ENCODE data around the gene ATP6V0A1.
"Not testable (repeated sequence)": the region's sequence is repeated elsewhere in the genome, so short reads cannot be mapped to it uniquely, and the experiment has no call there.

The ATP6V0A1 gene

GRCh38 chr17:42537826-42538451, 79.3 kb downstream of the ATP6V0A1 start:
- Histone ChIP-seq H3K27me3 (ENCODE audit: control insufficient read depth in 2 of 2, insufficient read depth in 2 of 2, low read length in 2 of 2) (no peaks in the 10 kb centered on the region), H3K9ac (ENCODE audit: low read depth in 1 of 2, low read length in 2 of 2) (no peak overlapping the region), H3K36me3 (ENCODE audit: control insufficient read depth in 2 of 2, insufficient read depth in 2 of 2, low read length in 2 of 2) (peaks cover 13 to 19% of the 10 kb centered on the region in 2 donors), H3K27ac (ENCODE audit: low read depth in 2 of 2, low read length in 2 of 2) (no peak overlapping the region), H3K4me1 (ENCODE audit: control insufficient read depth in 2 of 2, insufficient read depth in 2 of 2, low read length in 2 of 2) (peaks cover 13 to 30% of the 10 kb centered on the region in 2 donors), H3K4me3 (ENCODE audit: low read length in 2 of 2) (no peak overlapping the region), H3K9me3 (ENCODE audit: control insufficient read depth in 2 of 2, low read length in 2 of 2) (no peaks in the 10 kb centered on the region)

- Histone ChIP-seq H3K9me3 (ENCODE audit: control insufficient read depth in 2 of 2, low read length in 2 of 2) (no peaks in the 10 kb centered on the region), H3K27me3 (ENCODE audit: control insufficient read depth in 2 of 2, insufficient read depth in 2 of 2, low read length in 2 of 2) (no peaks in the 10 kb centered on the region), H3K27ac (ENCODE audit: low read depth in 2 of 2, low read length in 2 of 2) (no peak overlapping the region), H3K36me3 (ENCODE audit: control insufficient read depth in 2 of 2, insufficient read depth in 2 of 2, low read length in 2 of 2) (peaks cover 17 to 20% of the 10 kb centered on the region in 2 donors), H3K4me3 (ENCODE audit: low read length in 2 of 2) (no peak overlapping the region), H3K4me1 (ENCODE audit: control insufficient read depth in 2 of 2, insufficient read depth in 2 of 2, low read length in 2 of 2) (peaks cover 13 to 30% of the 10 kb centered on the region in 2 donors), H3K9ac (ENCODE audit: low read depth in 1 of 2, low read length in 2 of 2) (no peak overlapping the region)
Observed at GRCh38 chr17:42538482-42538881, 79.8 kb downstream of the ATP6V0A1 start.

- not testable (repeated sequence) for H3K27me3 ChIP-seq (ENCODE audit: control insufficient read depth in 2 of 2, insufficient read depth in 2 of 2, low read length in 2 of 2); H3K9me3 ChIP-seq (ENCODE audit: control insufficient read depth in 2 of 2, low read length in 2 of 2); H3K9ac ChIP-seq (ENCODE audit: low read depth in 1 of 2, low read length in 2 of 2)
- peaks cover 13 to 26% of the 10 kb centered on the region in 2 donors for H3K4me1 ChIP-seq (ENCODE audit: control insufficient read depth in 2 of 2, insufficient read depth in 2 of 2, low read length in 2 of 2)
- peaks cover 23% of the 10 kb centered on the region in 2 donors for H3K36me3 ChIP-seq (ENCODE audit: control insufficient read depth in 2 of 2, insufficient read depth in 2 of 2, low read length in 2 of 2)
- H3K27ac ChIP-seq (ENCODE audit: low read depth in 2 of 2, low read length in 2 of 2), result peak overlapping the region; percentile 80 to 90
- peak overlapping the region in 1 of 2 donors; percentile 23 for H3K4me3 ChIP-seq (ENCODE audit: low read length in 2 of 2)
Observed at GRCh38 chr17:42540558-42540957, 81.9 kb downstream of the ATP6V0A1 start.

GRCh38 chr17:42541041-42541833, 82.6 kb downstream of the ATP6V0A1 start:
- Histone ChIP-seq H3K27me3 (ENCODE audit: control insufficient read depth in 2 of 2, insufficient read depth in 2 of 2, low read length in 2 of 2) (no peaks in the 10 kb centered on the region), H3K36me3 (ENCODE audit: control insufficient read depth in 2 of 2, insufficient read depth in 2 of 2, low read length in 2 of 2) (peaks cover 23% of the 10 kb centered on the region in 2 donors), H3K9ac (ENCODE audit: low read depth in 1 of 2, low read length in 2 of 2) (peak overlapping the region; percentile 52 to 54), H3K4me1 (ENCODE audit: control insufficient read depth in 2 of 2, insufficient read depth in 2 of 2, low read length in 2 of 2) (peaks cover 13 to 22% of the 10 kb centered on the region in 2 donors), H3K4me3 (ENCODE audit: low read length in 2 of 2) (peak overlapping the region in 1 of 2 donors; percentile 23), H3K9me3 (ENCODE audit: control insufficient read depth in 2 of 2, low read length in 2 of 2) (no peaks in the 10 kb centered on the region), H3K27ac (ENCODE audit: low read depth in 2 of 2, low read length in 2 of 2) (peak overlapping the region; percentile 80 to 90)

- no peak overlapping the region for H3K9ac ChIP-seq (ENCODE audit: low read depth in 1 of 2, low read length in 2 of 2)
- H3K9me3 ChIP-seq (ENCODE audit: control insufficient read depth in 2 of 2, low read length in 2 of 2), result no peaks in the 10 kb centered on the region
- H3K36me3 ChIP-seq (ENCODE audit: control insufficient read depth in 2 of 2, insufficient read depth in 2 of 2, low read length in 2 of 2), result peaks cover 19% of the 10 kb centered on the region in 2 donors
- no peaks in the 10 kb centered on the region for H3K27me3 ChIP-seq (ENCODE audit: control insufficient read depth in 2 of 2, insufficient read depth in 2 of 2, low read length in 2 of 2)
- no peak overlapping the region for H3K4me3 ChIP-seq (ENCODE audit: low read length in 2 of 2)
- no peak overlapping the region for H3K27ac ChIP-seq (ENCODE audit: low read depth in 2 of 2, low read length in 2 of 2)
- H3K4me1 ChIP-seq (ENCODE audit: control insufficient read depth in 2 of 2, insufficient read depth in 2 of 2, low read length in 2 of 2), result peaks cover 10 to 16% of the 10 kb centered on the region in 2 donors
Observed at GRCh38 chr17:42543190-42544079, 84.8 kb downstream of the ATP6V0A1 start.

- Histone ChIP-seq H3K4me3 (ENCODE audit: low read length in 2 of 2) (no peak overlapping the region), H3K27me3 (ENCODE audit: control insufficient read depth in 2 of 2, insufficient read depth in 2 of 2, low read length in 2 of 2) (no peaks in the 10 kb centered on the region), H3K36me3 (ENCODE audit: control insufficient read depth in 2 of 2, insufficient read depth in 2 of 2, low read length in 2 of 2) (peaks cover 10 to 17% of the 10 kb centered on the region in 2 donors), H3K9me3 (ENCODE audit: control insufficient read depth in 2 of 2, low read length in 2 of 2) (no peaks in the 10 kb centered on the region), H3K27ac (ENCODE audit: low read depth in 2 of 2, low read length in 2 of 2) (no peak overlapping the region), H3K9ac (ENCODE audit: low read depth in 1 of 2, low read length in 2 of 2) (no peak overlapping the region), H3K4me1 (ENCODE audit: control insufficient read depth in 2 of 2, insufficient read depth in 2 of 2, low read length in 2 of 2) (peaks cover 14 to 22% of the 10 kb centered on the region in 2 donors)
Observed at GRCh38 chr17:42544874-42545283, 86.2 kb downstream of the ATP6V0A1 start.

- not testable (repeated sequence) for H3K4me3 ChIP-seq (ENCODE audit: low read length in 2 of 2); H3K9me3 ChIP-seq (ENCODE audit: control insufficient read depth in 2 of 2, low read length in 2 of 2); H3K27me3 ChIP-seq (ENCODE audit: control insufficient read depth in 2 of 2, insufficient read depth in 2 of 2, low read length in 2 of 2); H3K9ac ChIP-seq (ENCODE audit: low read depth in 1 of 2, low read length in 2 of 2); H3K27ac ChIP-seq (ENCODE audit: low read depth in 2 of 2, low read length in 2 of 2)
- peaks cover 8 to 16% of the 10 kb centered on the region in 2 donors for H3K36me3 ChIP-seq (ENCODE audit: control insufficient read depth in 2 of 2, insufficient read depth in 2 of 2, low read length in 2 of 2)
- H3K4me1 ChIP-seq (ENCODE audit: control insufficient read depth in 2 of 2, insufficient read depth in 2 of 2, low read length in 2 of 2), result peaks cover 14 to 18% of the 10 kb centered on the region in 2 donors
Observed at GRCh38 chr17:42545755-42546505, 87.3 kb downstream of the ATP6V0A1 start.

GRCh38 chr17:42547001-42547461, 88.4 kb downstream of the ATP6V0A1 start:
- Histone ChIP-seq H3K9me3 (ENCODE audit: control insufficient read depth in 2 of 2, low read length in 2 of 2) (no peaks in the 10 kb centered on the region), H3K9ac (ENCODE audit: low read depth in 1 of 2, low read length in 2 of 2) (no peak overlapping the region), H3K4me1 (ENCODE audit: control insufficient read depth in 2 of 2, insufficient read depth in 2 of 2, low read length in 2 of 2) (peaks cover 9 to 12% of the 10 kb centered on the region in 2 donors), H3K27me3 (ENCODE audit: control insufficient read depth in 2 of 2, insufficient read depth in 2 of 2, low read length in 2 of 2) (no peaks in the 10 kb centered on the region), H3K4me3 (ENCODE audit: low read length in 2 of 2) (no peak overlapping the region), H3K36me3 (ENCODE audit: control insufficient read depth in 2 of 2, insufficient read depth in 2 of 2, low read length in 2 of 2) (peaks cover 4 to 10% of the 10 kb centered on the region in 2 donors), H3K27ac (ENCODE audit: low read depth in 2 of 2, low read length in 2 of 2) (no peak overlapping the region)

- no peak overlapping the region for H3K9ac ChIP-seq (ENCODE audit: low read depth in 1 of 2, low read length in 2 of 2)
- no peaks in the 10 kb centered on the region for H3K27me3 ChIP-seq (ENCODE audit: control insufficient read depth in 2 of 2, insufficient read depth in 2 of 2, low read length in 2 of 2)
- H3K4me1 ChIP-seq (ENCODE audit: control insufficient read depth in 2 of 2, insufficient read depth in 2 of 2, low read length in 2 of 2), result peaks cover 9% of the 10 kb centered on the region in 2 donors
- no peaks in the 10 kb centered on the region for H3K9me3 ChIP-seq (ENCODE audit: control insufficient read depth in 2 of 2, low read length in 2 of 2)
- H3K27ac ChIP-seq (ENCODE audit: low read depth in 2 of 2, low read length in 2 of 2), result no peak overlapping the region
- peaks cover 4 to 10% of the 10 kb centered on the region in 2 donors for H3K36me3 ChIP-seq (ENCODE audit: control insufficient read depth in 2 of 2, insufficient read depth in 2 of 2, low read length in 2 of 2)
- H3K4me3 ChIP-seq (ENCODE audit: low read length in 2 of 2), result peak overlapping the region in 1 of 2 donors; percentile 26
Observed at GRCh38 chr17:42547698-42548069, 89.0 kb downstream of the ATP6V0A1 start.

Measured in mucosa of rectum (tissue), 2 donors.